Heart right ventricle (tissue), 16 donors: ENCODE data around the gene MPHOSPH9. TPM values are rescaled to one million over a fixed set of nuclear protein-coding genes. Genes with fewer than 3 reads are reported as not detected.

Source experiments
- ATAC-seq, 8 donors: fragments of 200-7000 bp; cut with Tn5 transposase; one replicate each; pipeline ENCODE4 v1.9.1; 2020; ENCODE audit warnings: mild to moderate bottlenecking in 8 of 8, moderate library complexity in 8 of 8, moderate number of reproducible peaks in 1 of 8
- DNase-seq, 2 donors: peaks; one replicate each; pipeline ENCODE4 v3.0.0-alpha.2; 2020
- H3K27ac ChIP-seq, 10 donors: fragments of 200-600 bp; sonication (generic) in 2 of 10; one replicate each; pipeline versions ENCODE4 v1.5.0 to v1.8.0; 2020 to 2022; ENCODE audit warnings: mild to moderate bottlenecking in 3 of 10
- H3K27me3 ChIP-seq, 7 donors: fragments of 200-600 bp; one replicate each; pipeline ENCODE4 v1.8.0; 2021 to 2022; ENCODE audit warnings: mild to moderate bottlenecking in 2 of 7
- H3K36me3 ChIP-seq, 9 donors: fragments of 200-600 bp; sonication (generic) in 1 of 9; one replicate each; pipeline versions ENCODE4 v1.5.0 to v1.8.0; 2020 to 2022; ENCODE audit warnings: mild to moderate bottlenecking in 2 of 9
- H3K4me1 ChIP-seq, 9 donors: fragments of 200-600 bp; sonication (generic) in 1 of 9; one replicate each; pipeline versions ENCODE4 v1.5.0 to v1.8.0; 2020 to 2022; ENCODE audit warnings: mild to moderate bottlenecking in 4 of 9
- H3K4me3 ChIP-seq, 10 donors: fragments of 200-600 bp; sonication (generic) in 2 of 10; one replicate each; pipeline versions ENCODE4 v1.5.0 to v1.8.0; 2020 to 2022; ENCODE audit warnings: mild to moderate bottlenecking in 7 of 10, moderate library complexity in 2 of 10
- H3K9me3 ChIP-seq, 11 donors: fragments of 200-600 bp in 10 of 11; sonication (generic) in 2 of 11; one replicate each; pipeline versions ENCODE4 v1.5.0 to v1.8.0; 2013 to 2022; ENCODE audit warnings: mild to moderate bottlenecking in 2 of 11, control low read depth in 1 of 11, moderate library complexity in 1 of 11
- WGBS, 2 donors: extraction: QIAGEN DNeasy Blood & Tissue Kit; methylation state at CpG; one replicate each; pipeline ENCODE4 v1.1.7; 2013; ENCODE audit warnings: inconsistent platforms in 1 of 2; 5-methylcytosine and 5-hydroxymethylcytosine counted together
- intact Hi-C, 10 donors: fragments of 100-400 bp; cut with DNase I; formaldehyde crosslinking; loops; one replicate each; pipeline versions ENCODE4 v1.11.1 to v1.14.2; 2022
- polyA plus RNA-seq, 2 donors: library from polyadenylated mRNA; stranded (reverse); fragments of 200-250 nt; gene quantifications; one replicate each; pipeline ENCODE4 v1.2.3, GENCODE V29; 2013
- total RNA-seq, 10 donors: library from RNA; stranded (reverse); fragmentation: NEBNext Ultra II Directional in 3 of 10; extraction: Animal tissue kit (Norgen Biotek cat#: 25700) in 3 of 10; gene quantifications; one replicate each; pipeline versions ENCODE4 v1.2.1 to v1.2.4, GENCODE V29; 2021 to 2023
- TF ChIP-seq, protein P1 (sequence below), 9 donors: fragments of 200-600 bp; sonication (generic) in 2 of 9; IDR thresholded peaks; one replicate each; pipeline versions ENCODE4 v1.5.0 to v1.8.0; 2021 to 2022; ENCODE audit warnings: antibody characterized with exemption in 9 of 9, mild to moderate bottlenecking in 5 of 9, moderate library complexity in 1 of 9
- donor health status: Arrhythmogenic right ventricular cardiomyopathy.
- donor health status: ischemic (EF 13 %, LVEDD 7.1; RV severe dilation, severe dysfunction).
- donor health status: healthy with polysubstance abuse.
- donor health status: DM: no; HTN: yes; CAD: no.
- donor health status: DM: no; HTN: no; CAD: no.
- donor health status: ischemic (EF 25% LVEDD 6.9; RV normal size, moderate dysfunction).
- donor health status: ischemic (EF 25% LVEDD 5.7; RV mildly dilated, moderate dysfunction).
- donor health status: healthy.
- donor health status: DM: yes; HTN: yes; CAD: no.
- donor health status: Ischemic cardiomyopathy.
- donor health status: ischemic (EF 35%, LVEDD 5.7; RV mildly dilated, moderate dysfunction).
- donor health status: nonischemic (EF 11% LVEDD 7.7; RV severe dilation, severe dysfunction).
- donor health status: DM: yes; HTN: yes; CAD: no.
- donor health status: PGD.
- donor health status: ischemic (EF 29% LVEDD 5.4; RV normal size, mild dysfunction).
- donor health status: nonischemic (EF 23%, LVEDD 6.1; RV moderate dilation, normal function).

The MPHOSPH9 gene
- total and polyA plus RNA-seq, 12 donors, result 4.1 to 33.6 (median 25.7) TPM

DNA sequence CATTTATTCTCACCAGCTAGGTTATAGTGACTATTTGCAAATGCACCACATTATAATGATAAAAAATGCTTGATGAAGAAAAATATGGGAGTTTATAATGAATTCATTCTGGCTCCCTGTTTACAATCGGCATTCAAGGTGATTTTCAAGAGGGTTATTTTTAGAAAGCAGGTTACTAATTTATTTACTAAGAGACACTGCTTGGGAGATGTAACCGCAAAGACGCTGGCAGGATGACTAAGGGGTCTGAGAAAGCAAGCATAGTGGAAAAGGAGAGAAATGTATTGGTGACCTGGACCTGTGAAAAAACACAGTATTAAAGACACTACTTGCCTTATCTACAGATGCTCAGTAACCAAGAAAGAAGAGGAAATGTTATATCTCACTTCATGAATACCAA lies 68.7 kb downstream of the MPHOSPH9 start:
- TF ChIP-seq, protein P1, sequence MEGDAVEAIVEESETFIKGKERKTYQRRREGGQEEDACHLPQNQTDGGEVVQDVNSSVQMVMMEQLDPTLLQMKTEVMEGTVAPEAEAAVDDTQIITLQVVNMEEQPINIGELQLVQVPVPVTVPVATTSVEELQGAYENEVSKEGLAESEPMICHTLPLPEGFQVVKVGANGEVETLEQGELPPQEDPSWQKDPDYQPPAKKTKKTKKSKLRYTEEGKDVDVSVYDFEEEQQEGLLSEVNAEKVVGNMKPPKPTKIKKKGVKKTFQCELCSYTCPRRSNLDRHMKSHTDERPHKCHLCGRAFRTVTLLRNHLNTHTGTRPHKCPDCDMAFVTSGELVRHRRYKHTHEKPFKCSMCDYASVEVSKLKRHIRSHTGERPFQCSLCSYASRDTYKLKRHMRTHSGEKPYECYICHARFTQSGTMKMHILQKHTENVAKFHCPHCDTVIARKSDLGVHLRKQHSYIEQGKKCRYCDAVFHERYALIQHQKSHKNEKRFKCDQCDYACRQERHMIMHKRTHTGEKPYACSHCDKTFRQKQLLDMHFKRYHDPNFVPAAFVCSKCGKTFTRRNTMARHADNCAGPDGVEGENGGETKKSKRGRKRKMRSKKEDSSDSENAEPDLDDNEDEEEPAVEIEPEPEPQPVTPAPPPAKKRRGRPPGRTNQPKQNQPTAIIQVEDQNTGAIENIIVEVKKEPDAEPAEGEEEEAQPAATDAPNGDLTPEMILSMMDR (IDR thresholded peaks at IDR 0.05), result no peak
- 76 to 87% methylated on average over 3 of the region's 3 CpGs for WGBS, 2 donors
- H3K4me3 ChIP-seq, result no peak overlapping the region
- DNase-seq (no peak), ATAC-seq (no peak)
- H3K27ac ChIP-seq, result no peak overlapping the region
- peaks cover 0 to 83% (median 13%) of the 10 kb centered on the region in 9 donors for H3K36me3 ChIP-seq
- no peaks in the 10 kb centered on the region for H3K27me3 ChIP-seq
- peaks cover 0 to 4% (median 0%) of the 10 kb centered on the region in 9 donors for H3K4me1 ChIP-seq
- intact Hi-C loops, result no loop called here
- H3K9me3 ChIP-seq, result no peaks in the 10 kb centered on the region

DNA sequence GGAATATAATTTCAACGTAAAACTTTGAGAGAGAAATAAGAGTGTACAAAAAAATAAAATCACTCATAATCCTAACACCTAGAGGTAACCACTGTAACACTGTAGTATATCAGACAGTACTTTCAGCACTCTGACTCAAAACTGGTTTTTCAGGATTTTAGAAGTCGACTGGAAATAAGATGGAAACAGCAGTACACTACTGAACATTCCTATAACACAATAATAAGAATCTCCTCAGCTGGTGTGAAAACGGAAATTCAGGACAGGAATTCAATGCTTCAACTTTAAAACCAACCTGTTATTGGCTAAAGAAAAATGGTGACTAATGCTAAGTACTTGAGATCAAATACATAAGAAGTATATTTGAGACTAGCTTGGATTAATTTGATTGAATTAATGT lies 69.7 kb downstream of the MPHOSPH9 start:
- Histone ChIP-seq H3K27me3 (no peaks in the 10 kb centered on the region), H3K27ac (no peak overlapping the region), H3K36me3 (peaks cover 0 to 91% (median 13%) of the 10 kb centered on the region in 9 donors), H3K4me3 (no peak overlapping the region), H3K9me3 (no peaks in the 10 kb centered on the region), H3K4me1 (peaks cover 0 to 4% (median 0%) of the 10 kb centered on the region in 9 donors)
- intact Hi-C loops, result no loop called here
- TF ChIP-seq, protein P1 (IDR thresholded peaks at IDR 0.05), result no peak
- no peak for DNase-seq
- no peak for ATAC-seq
- 91 to 92% methylated on average over 3 of the region's 3 CpGs for WGBS, 2 donors

DNA sequence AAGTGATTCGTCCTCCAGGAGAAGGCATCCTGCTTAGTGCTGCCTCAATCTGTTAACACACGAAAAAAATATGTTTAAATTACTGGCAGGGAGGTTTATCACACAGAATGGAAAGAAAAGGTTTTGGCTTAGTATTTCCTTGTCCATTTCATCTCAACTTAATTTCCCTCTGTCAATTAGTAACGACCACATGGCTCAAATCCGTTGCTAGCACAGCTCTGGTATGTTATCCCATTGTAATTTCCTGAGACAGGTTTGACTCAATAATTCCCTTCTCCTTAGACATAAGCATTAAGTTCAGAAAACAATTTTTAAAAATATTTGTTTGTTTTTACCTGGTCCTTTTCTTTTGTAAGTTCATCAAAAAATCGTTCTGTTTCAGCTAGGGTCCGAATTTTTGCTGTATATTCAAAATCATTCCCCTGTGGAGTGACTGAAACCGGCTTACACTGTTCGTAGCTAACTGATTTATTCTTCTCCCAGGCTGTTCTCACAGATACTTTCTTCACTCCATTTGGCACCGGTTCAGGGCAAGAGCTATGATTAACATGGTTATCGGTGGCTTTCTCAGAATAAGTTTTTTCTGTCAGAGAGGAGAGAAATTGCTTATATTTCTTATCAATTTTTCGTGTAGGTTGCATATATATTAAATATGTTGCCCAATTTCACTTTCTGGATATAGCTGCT lies 72.0 kb downstream of the MPHOSPH9 start:
- Histone ChIP-seq H3K27me3 (no peaks in the 10 kb centered on the region), H3K4me1 (peaks cover 0 to 4% (median 0%) of the 10 kb centered on the region in 9 donors), H3K4me3 (no peak overlapping the region), H3K36me3 (peaks cover 0 to 96% (median 13%) of the 10 kb centered on the region in 9 donors), H3K27ac (no peak overlapping the region), H3K9me3 (no peaks in the 10 kb centered on the region)
- TF ChIP-seq, protein P1 (IDR thresholded peaks at IDR 0.05), result no peak
- whole genome bisulfite sequencing, 2 donors, result 63 to 69% methylated on average over 11 of the region's 11 CpGs
- no peak for ATAC-seq
- DNase-seq, result no peak
- intact Hi-C loops, result no loop called here

DNA sequence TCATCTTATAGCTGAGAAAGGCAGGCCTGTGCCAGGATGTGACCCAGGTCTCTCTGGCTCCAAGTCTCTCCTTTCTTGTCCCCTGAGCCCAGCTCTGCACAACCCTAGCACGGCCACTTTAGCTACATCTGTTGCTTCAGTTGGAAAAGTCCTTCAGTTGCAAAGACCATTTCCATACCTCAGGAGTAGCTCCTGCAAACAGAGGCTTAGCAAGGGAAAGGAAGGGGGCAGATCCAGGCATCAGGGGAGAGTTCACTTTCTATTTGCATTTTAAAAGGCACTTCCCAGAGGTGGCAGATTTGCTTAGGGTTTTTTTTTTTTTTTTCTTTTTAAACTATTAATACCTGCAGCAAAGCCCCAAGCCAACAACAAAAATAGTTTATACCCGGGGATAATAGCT lies 79.0 kb downstream of the MPHOSPH9 start:
- TF ChIP-seq, protein P1 (IDR thresholded peaks at IDR 0.05), result no peak
- no peak overlapping the region for H3K27ac ChIP-seq
- WGBS, 2 donors, result 53 to 59% methylated on average over 2 of the region's 2 CpGs
- DNase-seq, result no peak
- no peak overlapping the region for H3K4me3 ChIP-seq
- intact Hi-C loops, result loop anchor here in 9 of 10 donors (2.0 to 10.0 kb wide), 8 partner anchors 63 to 172 kb away; partner anchors contain the start of genes ARL6IP4 (in 5 of the 9), MPHOSPH9 (in 1 of the 9) and MTRFR (in 1 of the 9)
- H3K36me3 ChIP-seq, result peaks cover 0 to 47% (median 8%) of the 10 kb centered on the region in 9 donors
- peaks cover 7 to 25% (median 22%) of the 10 kb centered on the region in 9 donors for H3K4me1 ChIP-seq
- no peaks in the 10 kb centered on the region for H3K9me3 ChIP-seq
- peaks cover 0 to 12% (median 0%) of the 10 kb centered on the region in 7 donors for H3K27me3 ChIP-seq
- ATAC-seq, result no peak
